NT2/D1 (cell line): Measurements from ENCODE around the gene TEX29.

Source experiments
- SUZ12 ChIP-seq: IDR thresholded peaks from 2 replicates; pipeline ENCODE4 v1.6.1; 2011; ENCODE audit not compliant: insufficient read length, insufficient read depth; ENCODE audit errors: extremely low read depth
- ZNF274 ChIP-seq: IDR thresholded peaks from 2 replicates; pipeline ENCODE4 v1.6.1; 2011; ENCODE audit warnings: mild to moderate bottlenecking, low read depth, low read length

- no peak for TF ChIP-seq ZNF274
- no peak for TF ChIP-seq SUZ12
Measured at GRCh38 chr13:111325146-111325890, 4.9 kb downstream of the TEX29 start.
